GM12872 (cell line): ENCODE measurements around the gene UQCR11.

Experiments used
- CTCF ChIP-seq: IDR thresholded peaks from 3 replicates; pipeline ENCODE4 v1.5.1; 2011; ENCODE audit warnings: low read depth, mild to moderate bottlenecking, low read length, moderate library complexity; ENCODE audit not compliant: insufficient read depth

Gene UQCR11

GRCh38 chr19:1580382-1580781, 24.9 kb downstream of the UQCR11 start:
- TF ChIP-seq CTCF: no peak

- TF ChIP-seq CTCF: no peak
Measured at GRCh38 chr19:1579222-1579621, 26.0 kb downstream of the UQCR11 start.

- TF ChIP-seq CTCF: no peak
Measured at GRCh38 chr19:1577929-1578618, 27.2 kb downstream of the UQCR11 start.

- TF ChIP-seq CTCF: no peak
Measured at GRCh38 chr19:1577090-1577928, 28.0 kb downstream of the UQCR11 start.

GRCh38 chr19:1576242-1577089, 28.8 kb downstream of the UQCR11 start:
- TF ChIP-seq CTCF: no peak

- TF ChIP-seq CTCF: no peak
Measured at GRCh38 chr19:1575323-1576241, 29.7 kb downstream of the UQCR11 start.
